HEK293 (cell line): ENCODE results near the gene RPL39.

Source experiments
- CTCF ChIA-PET: fragments of 350-600 bp; formaldehyde crosslinking; extraction: SDS; loops from one replicate; lab custom pipeline; 2021; ENCODE audit warnings: antibody characterized with exemption; lab: Yijun Ruan, JAX
- POLR2A ChIA-PET: fragments of 300-600 bp; formaldehyde crosslinking; extraction: SDS; loops from one replicate; lab custom pipeline; 2020; ENCODE audit warnings: antibody characterized with exemption, inconsistent platforms; lab: Yijun Ruan, JAX
- H3K27ac ChIP-seq: fragments of 200-500 bp; sonication (Bioruptor generic); 2 replicates; pipeline ENCODE4 v1.5.1; 2014; ENCODE audit warnings: low read depth, low read length, control low read depth, inconsistent platforms; ENCODE audit errors: extremely low read depth
- H3K36me3 ChIP-seq, 2 experiments: fragments of 200-500 bp in 1 of 2; sonication (Bioruptor generic) in 1 of 2; 1 replicate in 1 of 2; 2 replicates in 1 of 2; pipeline ENCODE4 v1.5.1; 2014 to 2017; ENCODE audit warnings: inconsistent platforms in 2 of 2, low read length in 2 of 2; ENCODE audit not compliant: control insufficient read depth in 2 of 2, insufficient read depth in 1 of 2
- H3K4me1 ChIP-seq: fragments of 200-500 bp; sonication (Bioruptor generic); 2 replicates; pipeline ENCODE4 v1.5.1; 2014; ENCODE audit warnings: mild to moderate bottlenecking, low read length, inconsistent platforms; ENCODE audit not compliant: control insufficient read depth, insufficient read depth
- H3K4me3 ChIP-seq: 2 replicates; pipeline ENCODE4 v1.5.1; 2011; ENCODE audit warnings: low read depth, mild to moderate bottlenecking, control low read depth, low read length, moderate library complexity
- H3K9me3 ChIP-seq: fragments of 200-500 bp; sonication (Bioruptor generic); 2 replicates; pipeline ENCODE4 v1.5.1; 2014; ENCODE audit warnings: low read depth, low read length, inconsistent platforms; ENCODE audit not compliant: control insufficient read depth, insufficient read depth
- GLIS2 ChIP-seq: fragments of 450-650 bp; formaldehyde crosslinking; IDR thresholded peaks from 2 replicates; pipeline ENCODE4 v1.5.1; 2016; ENCODE audit warnings: missing biosample characterization, missing genetic modification characterization
- KLF9 ChIP-seq: fragments of 450-650 bp; formaldehyde crosslinking; IDR thresholded peaks from 2 replicates; pipeline ENCODE4 v1.5.1; 2016; ENCODE audit warnings: missing biosample characterization, missing genetic modification characterization, low read depth
- MYNN ChIP-seq: fragments of 450-650 bp; formaldehyde crosslinking; IDR thresholded peaks from 2 replicates; pipeline ENCODE4 v1.5.1; 2016; ENCODE audit warnings: missing biosample characterization, missing genetic modification characterization, borderline replicate concordance
- PRDM4 ChIP-seq: fragments of 450-650 bp; formaldehyde crosslinking; IDR thresholded peaks from 2 replicates; pipeline ENCODE4 v1.5.1; 2017; ENCODE audit warnings: missing biosample characterization, missing genetic modification characterization
- REST ChIP-seq: fragments of 450-650 bp; formaldehyde crosslinking; IDR thresholded peaks from 2 replicates; pipeline ENCODE4 v1.5.1; 2016; ENCODE audit warnings: missing biosample characterization, missing genetic modification characterization
- SETDB1 ChIP-seq: IDR thresholded peaks from one replicate; pipeline ENCODE4 v1.6.1; 2017; ENCODE audit warnings: mild to moderate bottlenecking, low read length, moderate library complexity, mixed read lengths; ENCODE audit not compliant: insufficient read length
- SP7 ChIP-seq: fragments of 450-650 bp; formaldehyde crosslinking; IDR thresholded peaks from 2 replicates; pipeline ENCODE4 v1.5.1; 2016; ENCODE audit warnings: missing biosample characterization, missing genetic modification characterization
- ZBTB20 ChIP-seq: fragments of 450-650 bp; formaldehyde crosslinking; IDR thresholded peaks from 2 replicates; pipeline ENCODE4 v1.5.1; 2016; ENCODE audit warnings: missing biosample characterization, missing genetic modification characterization
- ZBTB21 ChIP-seq: fragments of 450-650 bp; formaldehyde crosslinking; IDR thresholded peaks from 2 replicates; pipeline ENCODE4 v1.5.1; 2017; ENCODE audit warnings: missing biosample characterization, missing genetic modification characterization
- ZBTB48 ChIP-seq: fragments of 450-650 bp; formaldehyde crosslinking; IDR thresholded peaks from 2 replicates; pipeline ENCODE4 v1.5.1; 2016; ENCODE audit warnings: missing biosample characterization, missing genetic modification characterization
- ZNF175 ChIP-seq: fragments of 450-650 bp; formaldehyde crosslinking; IDR thresholded peaks from 2 replicates; pipeline ENCODE4 v1.5.1; 2016; ENCODE audit warnings: missing biosample characterization, missing genetic modification characterization
- ZNF24 ChIP-seq: fragments of 450-650 bp; formaldehyde crosslinking; IDR thresholded peaks from 2 replicates; pipeline ENCODE4 v1.5.1; 2016; ENCODE audit warnings: missing biosample characterization, missing genetic modification characterization
- ZNF280D ChIP-seq: fragments of 450-650 bp; formaldehyde crosslinking; IDR thresholded peaks from 2 replicates; pipeline ENCODE4 v1.5.1; 2016; ENCODE audit warnings: missing biosample characterization, missing genetic modification characterization
- ZNF311 ChIP-seq: fragments of 450-650 bp; formaldehyde crosslinking; IDR thresholded peaks from 2 replicates; pipeline ENCODE4 v1.5.1; 2017; ENCODE audit warnings: missing biosample characterization, missing genetic modification characterization, borderline replicate concordance
- ZNF335 ChIP-seq: fragments of 450-650 bp; formaldehyde crosslinking; conservative IDR thresholded peaks from 2 replicates; pipeline ENCODE4 v1.5.1; 2016; ENCODE audit warnings: missing biosample characterization, missing genetic modification characterization
- ZNF341 ChIP-seq: fragments of 450-650 bp; formaldehyde crosslinking; IDR thresholded peaks from 2 replicates; pipeline ENCODE4; 2016; ENCODE audit warnings: low read depth, missing biosample characterization, missing genetic modification characterization
- ZNF391 ChIP-seq: fragments of 450-650 bp; formaldehyde crosslinking; IDR thresholded peaks from 2 replicates; pipeline ENCODE4 v1.5.1; 2016; ENCODE audit warnings: low read depth, missing biosample characterization, missing genetic modification characterization, borderline replicate concordance
- ZNF423 ChIP-seq: fragments of 450-650 bp; formaldehyde crosslinking; IDR thresholded peaks from 2 replicates; pipeline ENCODE4 v1.5.1; 2016; ENCODE audit warnings: missing biosample characterization, missing genetic modification characterization
- ZNF561 ChIP-seq: fragments of 450-650 bp; IDR thresholded peaks from 2 replicates; pipeline ENCODE4 v1.5.1; 2018; ENCODE audit warnings: missing biosample characterization, missing genetic modification characterization, borderline replicate concordance
- ZSCAN30 ChIP-seq: fragments of 450-650 bp; IDR thresholded peaks from 2 replicates; pipeline ENCODE4 v1.5.1; 2018; ENCODE audit warnings: missing biosample characterization, mild to moderate bottlenecking, missing genetic modification characterization, moderate library complexity
- TF ChIP-seq, protein P1 (sequence below): fragments of 450-650 bp; formaldehyde crosslinking; optimal IDR thresholded peaks from 2 replicates; pipeline ENCODE3; 2016; ENCODE audit warnings: missing biosample characterization, mild to moderate bottlenecking, missing genetic modification characterization
- TF ChIP-seq, protein P2 (sequence below): fragments of 450-650 bp; formaldehyde crosslinking; IDR thresholded peaks from 2 replicates; pipeline ENCODE4 v1.5.1; 2016; ENCODE audit warnings: missing biosample characterization, missing genetic modification characterization, low read depth

RPL39 gene

DNA sequence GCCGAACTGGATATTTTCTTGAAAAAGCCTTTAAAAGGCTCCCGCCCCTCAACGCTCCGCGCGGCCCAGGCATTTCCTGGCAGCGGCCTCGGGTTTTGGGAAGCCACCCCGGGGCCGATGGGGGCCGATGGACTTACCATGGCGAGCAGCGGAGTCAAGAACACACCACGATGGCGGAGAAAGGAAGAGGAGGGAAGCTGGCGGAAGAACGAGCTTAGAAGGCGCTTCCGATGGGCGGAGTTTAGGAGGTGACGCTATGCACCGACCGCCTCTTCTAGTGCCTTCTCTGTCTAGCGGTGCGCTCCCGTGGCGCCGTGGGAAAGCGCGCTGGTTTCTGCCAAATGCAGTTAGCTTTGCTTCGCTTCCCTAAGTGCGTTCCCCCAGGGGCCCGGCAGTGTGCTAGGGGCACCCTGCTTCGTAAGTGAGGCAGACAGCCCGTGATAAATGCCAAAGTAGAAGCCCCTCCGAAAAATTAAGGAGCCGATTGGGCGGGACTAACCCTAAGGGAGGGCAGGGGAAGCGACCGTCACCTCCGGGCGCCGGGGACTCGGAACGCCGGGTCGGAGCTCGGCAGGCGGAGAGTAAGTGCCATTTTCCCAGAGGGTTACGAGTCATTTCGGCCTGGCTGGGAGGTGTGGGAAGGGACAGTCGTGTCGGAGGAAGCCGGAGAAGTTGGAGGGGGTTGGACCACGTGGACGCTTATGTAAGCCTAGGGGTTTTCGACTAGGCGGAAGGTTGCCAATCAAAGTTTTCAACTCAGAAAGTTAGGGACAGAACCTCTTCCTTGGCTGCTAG, at the start of gene RPL39 (continued):
- peak; percentile 80 for TF ChIP-seq GLIS2
- peak; percentile 39; the same call in 1 of the 2 replicates for TF ChIP-seq ZNF391 (tag by site-specific recombination)
- peak; percentile 30; the same call in 1 of the 2 replicates for TF ChIP-seq REST (tag by site-specific recombination)
- TF ChIP-seq ZNF561 (tag by site-specific recombination): 0 out of 2 replicates have a peak, but pooled peaks have one; percentile 24
- peak; percentile 90 for TF ChIP-seq ZNF335 (tag by site-specific recombination)
- TF ChIP-seq, protein P1, sequence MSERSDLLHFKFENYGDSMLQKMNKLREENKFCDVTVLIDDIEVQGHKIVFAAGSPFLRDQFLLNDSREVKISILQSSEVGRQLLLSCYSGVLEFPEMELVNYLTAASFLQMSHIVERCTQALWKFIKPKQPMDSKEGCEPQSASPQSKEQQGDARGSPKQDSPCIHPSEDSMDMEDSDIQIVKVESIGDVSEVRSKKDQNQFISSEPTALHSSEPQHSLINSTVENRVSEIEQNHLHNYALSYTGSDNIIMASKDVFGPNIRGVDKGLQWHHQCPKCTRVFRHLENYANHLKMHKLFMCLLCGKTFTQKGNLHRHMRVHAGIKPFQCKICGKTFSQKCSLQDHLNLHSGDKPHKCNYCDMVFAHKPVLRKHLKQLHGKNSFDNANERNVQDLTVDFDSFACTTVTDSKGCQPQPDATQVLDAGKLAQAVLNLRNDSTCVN (tag by site-specific recombination): peak; percentile 31
- peak; percentile 69 for TF ChIP-seq ZBTB21 (tag by site-specific recombination)
- TF ChIP-seq ZBTB20 (tag by site-specific recombination): peak; percentile 94
- peak; percentile 44; the same call in 1 of the 2 replicates for TF ChIP-seq SP7 (tag by site-specific recombination)
- 0 out of 2 replicates have a peak, but pooled peaks have one; percentile 6 for TF ChIP-seq PRDM4 (tag by site-specific recombination)
- TF ChIP-seq MYNN (tag by site-specific recombination): peak; percentile 89
- peak; percentile 92 for TF ChIP-seq ZBTB48 (tag by site-specific recombination)
- TF ChIP-seq KLF9 (tag by site-specific recombination): 0 out of 2 replicates have a peak, but pooled peaks have one; percentile 6
- TF ChIP-seq ZNF423: peak; percentile 88
- peak; percentile 83 for TF ChIP-seq ZNF341
- TF ChIP-seq, all 188 proteins: peak for 47

DNA sequence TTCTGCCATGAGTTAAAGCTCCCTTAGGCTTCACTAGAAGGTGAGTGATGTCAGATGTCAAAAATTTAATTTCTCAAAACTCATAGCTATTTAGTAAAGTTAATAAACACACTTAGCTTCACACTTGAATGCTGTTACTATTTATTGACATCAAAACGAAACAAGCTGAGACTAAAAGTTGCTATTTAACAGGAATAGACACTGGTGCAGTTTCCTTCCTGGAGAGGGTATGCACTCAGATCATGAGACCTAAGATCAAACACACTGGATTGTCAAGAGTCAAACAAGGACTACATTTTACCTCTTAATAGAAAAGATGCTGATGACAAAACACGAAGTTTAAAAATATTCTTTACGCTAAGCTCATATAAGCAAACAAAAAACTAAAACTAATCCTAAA, 42.5 kb upstream of the RPL39 start:
- Histone ChIP-seq H3K27ac (no peak overlapping the region), H3K4me3 (no peak overlapping the region), H3K4me1 (no peaks in the 10 kb centered on the region), H3K36me3 (peaks cover 56 to 69% of the 10 kb centered on the region in 2 experiments), H3K9me3 (no peaks in the 10 kb centered on the region)
- CTCF ChIA-PET: interaction anchor here (0.6 to 1.0 kb wide), 3 partner anchors 40 to 300 kb away, joined by 3 read pairs; no protein-coding TSS in a partner anchor
- POLR2A ChIA-PET: interaction anchor here (0.6 to 0.8 kb wide), 2 partner anchors 34 to 42 kb away, joined by 3 to 4 read pairs; partner anchors contain the start of gene RPL39
- TF ChIP-seq ZNF175 (tag by site-specific recombination): no peak
- TF ChIP-seq ZNF341: no peak
- TF ChIP-seq, protein P2, sequence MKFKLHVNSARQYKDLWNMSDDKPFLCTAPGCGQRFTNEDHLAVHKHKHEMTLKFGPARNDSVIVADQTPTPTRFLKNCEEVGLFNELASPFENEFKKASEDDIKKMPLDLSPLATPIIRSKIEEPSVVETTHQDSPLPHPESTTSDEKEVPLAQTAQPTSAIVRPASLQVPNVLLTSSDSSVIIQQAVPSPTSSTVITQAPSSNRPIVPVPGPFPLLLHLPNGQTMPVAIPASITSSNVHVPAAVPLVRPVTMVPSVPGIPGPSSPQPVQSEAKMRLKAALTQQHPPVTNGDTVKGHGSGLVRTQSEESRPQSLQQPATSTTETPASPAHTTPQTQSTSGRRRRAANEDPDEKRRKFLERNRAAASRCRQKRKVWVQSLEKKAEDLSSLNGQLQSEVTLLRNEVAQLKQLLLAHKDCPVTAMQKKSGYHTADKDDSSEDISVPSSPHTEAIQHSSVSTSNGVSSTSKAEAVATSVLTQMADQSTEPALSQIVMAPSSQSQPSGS (tag by site-specific recombination): no peak
- no peak for TF ChIP-seq ZSCAN30
- TF ChIP-seq ZNF311 (tag by site-specific recombination): no peak
- no peak for TF ChIP-seq ZNF24
- no peak for TF ChIP-seq ZNF280D
- no peak for TF ChIP-seq SETDB1
